K562 (cell line): ENCODE measurements around the gene CMIP. TPM values are rescaled to one million over a fixed set of nuclear protein-coding genes. Genes with fewer than 3 reads are reported as not detected.

Experiments used
- ATAC-seq: fragments of 200-7000 bp; cut with Tn5 transposase; 3 replicates; pipeline ENCODE4 v1.9.1; 2020; ENCODE audit warnings: moderate library complexity
- BruUV-seq: library from RNA; stranded (reverse); fragments of 400-500 nt; replicated peaks from 2 replicates; lab custom pipeline; 2021; lab: Mats Ljungman, UMichigan
- CTCF ChIA-PET: fragments of 300-600 bp; formaldehyde crosslinking; extraction: SDS; loops from one replicate; lab custom pipeline; 2021; ENCODE audit warnings: low intra/inter-chr PET ratio; lab: Yijun Ruan, JAX
- POLR2A ChIA-PET: fragments of 300-600, 350-650 bp; sonication (Branson Sonifier 250); formaldehyde crosslinking; extraction: SDS; loops from one replicate; lab custom pipeline; 2021; ENCODE audit warnings: antibody characterized with exemption, inconsistent platforms; lab: Yijun Ruan, JAX
- DNase-seq, 4 experiments: peaks; one replicate each; pipeline versions ENCODE4 v3.0.0 to v3.0.0-alpha.2; 2011 to 2018; ENCODE audit warnings: low spot score in 3 of 4, mixed read lengths in 3 of 4; ENCODE audit errors: extremely low read depth in 1 of 4
- FAIRE-seq: peaks from 2 replicates; lab custom pipeline; 2011; peaks lifted over from hg19 to GRCh38; lab: Jason Lieb, UNC
- H2AFZ ChIP-seq: 2 replicates; pipeline ENCODE4 v1.6.0; 2011; ENCODE audit warnings: low read depth, low read length, control low read depth, inconsistent platforms
- H3K27ac ChIP-seq: fragments of 200-600 bp; 3 replicates; pipeline ENCODE4 v1.8.0; 2011; ENCODE audit warnings: low read depth, mild to moderate bottlenecking, control low read depth, inconsistent platforms, low read length, moderate library complexity, mixed read lengths; ENCODE audit errors: extremely low read depth
- H3K27me3 ChIP-seq, 2 experiments: fragments of 300-600 bp in 1 of 2; 2 replicates in 1 of 2; 3 replicates in 1 of 2; pipeline versions ENCODE4 v1.6.0 to v1.8.0; 2011; ENCODE audit warnings: inconsistent platforms in 2 of 2, low read length in 2 of 2, mild to moderate bottlenecking in 1 of 2, mixed read lengths in 1 of 2, moderate library complexity in 1 of 2; ENCODE audit not compliant: control insufficient read depth in 2 of 2, insufficient read depth in 2 of 2
- H3K36me3 ChIP-seq: fragments of 300-600 bp; 3 replicates; pipeline ENCODE4 v1.8.0; 2011; ENCODE audit warnings: mild to moderate bottlenecking, low read length, inconsistent platforms; ENCODE audit not compliant: control insufficient read depth, insufficient read depth
- H3K4me1 ChIP-seq, 2 experiments: fragments of 200-600 bp in 1 of 2; replicated peaks in 1 of 2; 2 replicates in 1 of 2; 3 replicates in 1 of 2; pipeline versions ENCODE4 v1.5.1 to v1.8.0; 2011; ENCODE audit warnings: inconsistent platforms in 2 of 2, low read length in 2 of 2, mild to moderate bottlenecking in 1 of 2, mixed read lengths in 1 of 2, moderate library complexity in 1 of 2; ENCODE audit not compliant: control insufficient read depth in 2 of 2, insufficient read depth in 2 of 2
- H3K4me2 ChIP-seq: 2 replicates; pipeline ENCODE4 v1.6.1; 2011; ENCODE audit warnings: low read length, control low read depth, inconsistent platforms, mixed read lengths; ENCODE audit not compliant: insufficient read depth
- H3K4me3 ChIP-seq: fragments of 200-600 bp; sonication (generic), shearing (Covaris generic); 2 replicates; pipeline ENCODE4 v1.5.1; 2016; ENCODE audit warnings: control low read depth, inconsistent platforms
- H3K79me2 ChIP-seq: fragments of 200-600 bp; 3 replicates; pipeline ENCODE4 v1.8.0; 2011; ENCODE audit warnings: low read length, inconsistent platforms; ENCODE audit not compliant: control insufficient read depth, insufficient read depth
- H3K9ac ChIP-seq, 2 experiments: 2 replicates each; pipeline versions ENCODE4 v1.6.0 to v1.6.1; 2011; ENCODE audit warnings: low read depth in 2 of 2, low read length in 2 of 2, control low read depth in 1 of 2, inconsistent platforms in 1 of 2, mild to moderate bottlenecking in 1 of 2, mixed read lengths in 1 of 2; ENCODE audit not compliant: insufficient read depth in 1 of 2
- H3K9me1 ChIP-seq: one replicate; pipeline ENCODE4 v1.6.0; 2011; ENCODE audit warnings: inconsistent platforms, mild to moderate bottlenecking, low read length, moderate library complexity; ENCODE audit not compliant: control insufficient read depth, insufficient read depth
- H3K9me3 ChIP-seq: replicated peaks from 2 replicates; pipeline ENCODE4 v1.5.1; 2011; ENCODE audit warnings: low read depth, low read length, inconsistent platforms; ENCODE audit not compliant: control insufficient read depth, insufficient read depth
- H4K20me1 ChIP-seq: replicated peaks from 2 replicates; pipeline ENCODE4 v1.6.1; 2011; ENCODE audit warnings: low read length, inconsistent platforms, mixed read lengths; ENCODE audit not compliant: control insufficient read depth, insufficient read depth
- NBN ChIP-seq: fragments of 450-650 bp; IDR thresholded peaks from 2 replicates; pipeline ENCODE4 v1.6.1; 2016; ENCODE audit warnings: low read depth, mild to moderate bottlenecking
- PHF21A ChIP-seq: fragments of 450-650 bp; IDR thresholded peaks from 2 replicates; pipeline ENCODE4 v1.6.1; 2017; ENCODE audit warnings: low read depth, borderline replicate concordance
- PML ChIP-seq: IDR thresholded peaks from 2 replicates; pipeline ENCODE4 v1.6.1; 2012; ENCODE audit warnings: low read length, inconsistent platforms
- PRDM10 ChIP-seq: fragments of 450-650 bp; IDR thresholded peaks from 2 replicates; pipeline ENCODE4 v1.6.1; 2018; ENCODE audit not compliant: partially characterized antibody
- RFX1 ChIP-seq: fragments of 450-650 bp; IDR thresholded peaks from 2 replicates; pipeline ENCODE4 v1.6.1; 2016; ENCODE audit warnings: mild to moderate bottlenecking, moderate library complexity
- SOX6 ChIP-seq: fragments of 450-650 bp; IDR thresholded peaks from 2 replicates; pipeline ENCODE4 v1.6.1; 2014; ENCODE audit warnings: mild to moderate bottlenecking
- TBP ChIP-seq: optimal IDR thresholded peaks from 2 replicates; pipeline ENCODE3; 2011; ENCODE audit warnings: low read depth, low read length, improper control_type of control experiment
- TCF15 ChIP-seq: fragments of 250-450 bp; sonication (Bioruptor Pico); IDR thresholded peaks from 2 replicates; pipeline ENCODE4 v1.8.0; 2022; ENCODE audit warnings: moderate library complexity, mild to moderate bottlenecking, inconsistent platforms
- YY1 ChIP-seq, 3 experiments: IDR thresholded peaks; 2 replicates each; pipeline ENCODE4 v1.6.1; 2011; ENCODE audit warnings: low read length in 2 of 3, mild to moderate bottlenecking in 2 of 3, moderate library complexity in 2 of 3, borderline replicate concordance in 1 of 3, control low read depth in 1 of 3, low read depth in 1 of 3; ENCODE audit not compliant: insufficient read depth in 3 of 3, insufficient replicate concordance in 2 of 3, control insufficient read depth in 1 of 3, insufficient read length in 1 of 3; ENCODE audit errors: extremely low read depth in 1 of 3
- ZFP36 ChIP-seq: fragments of 150-350 bp; IDR thresholded peaks from 2 replicates; pipeline ENCODE4 v1.6.1; 2018; ENCODE audit warnings: low read length, low read depth; ENCODE audit not compliant: partially characterized antibody
- ZKSCAN8 ChIP-seq: fragments of 200-800 bp; sonication (Bioruptor generic); IDR thresholded peaks from 2 replicates; pipeline ENCODE4 v1.6.1; 2016; ENCODE audit warnings: missing genetic modification characterization, missing compliant biosample characterization
- ZNF282 ChIP-seq: sonication (generic); formaldehyde crosslinking; IDR thresholded peaks from 2 replicates; pipeline ENCODE4 v1.8.1; 2023; ENCODE audit warnings: missing genetic modification reagents
- WGBS: fragments of 100-300 bp; shearing (Covaris generic); methylation state at CpG from one replicate; pipeline ENCODE4 v1.1.6; 2016; ENCODE audit warnings: low coverage, mixed read lengths; ENCODE audit not compliant: insufficient coverage; ENCODE audit errors: missing lambda C conversion rate; 5-methylcytosine and 5-hydroxymethylcytosine counted together
- in situ Hi-C: fragments of 300-500 bp; cut with MboI; formaldehyde crosslinking; loops from 4 replicates; pipeline ENCODE4 v1.15.0; 2018; ENCODE audit warnings: inconsistent platforms, mixed read lengths
- intact Hi-C: fragments of 100-400 bp; cut with micrococcal nuclease; formaldehyde crosslinking; loops from 2 replicates; pipeline ENCODE4 v1.14.2; 2022
- polyA plus RNA-seq, 8 experiments: library from polyadenylated mRNA; depleted of rRNA in 4 of 8; stranded (reverse) in 5 of 8; unstranded in 3 of 8; fragments of >200 nt; fragmentation: Nextera tagmentation in 2 of 8; fragmentation: Illumina TruSeq in 1 of 8; extraction: Ambion mirVana in 2 of 8; extraction: Trizol in 1 of 8; gene quantifications; 2 replicates each; pipeline versions ENCODE4 v1.2.1 to v1.2.3, GENCODE V29; 2011 to 2014; ENCODE audit warnings: inconsistent platforms in 1 of 8, missing spikeins in 1 of 8
- total RNA-seq, 7 experiments: library from RNA; depleted of rRNA in 6 of 7; stranded (reverse); fragments of >200 nt in 6 of 7; fragmentation: Illumina TruSeq in 2 of 7; extraction: Trizol in 2 of 7; gene quantifications; 2 replicates each; pipeline versions ENCODE4 v1.2.1 to v1.2.3, GENCODE V29; 2011 to 2021; ENCODE audit warnings: low replicate concordance in 1 of 7

The CMIP gene
- total and polyA plus RNA-seq, 9 of the 15 experiments (the other 6 are each of a cell fraction or from before 2014, with no cell fraction given): 0.94 to 82.5 (median 10.3) TPM

GRCh38 chr16:81720973-81721906 lies 276.6 kb downstream of the CMIP start:
- no peak overlapping the region for H2AFZ ChIP-seq
- H3K36me3 ChIP-seq: no peaks in the 10 kb centered on the region
- CTCF ChIA-PET: interaction anchor here (0.7 to 2.3 kb wide), 3 partner anchors 9 to 355 kb away, joined by 3 to 13 read pairs (median 3); no protein-coding TSS in a partner anchor
- H3K27ac ChIP-seq: no peak overlapping the region
- no peak overlapping the region for H3K4me3 ChIP-seq
- FAIRE-seq (no peak), ATAC-seq (no peak), DNase-seq (no peak)
- no peaks in the 10 kb centered on the region for H3K79me2 ChIP-seq
- in situ Hi-C loops: loop anchor here (5.0 kb wide), 1 partner anchor 359 kb away; no protein-coding TSS in a partner anchor
- H3K9me1 ChIP-seq: no peaks in the 10 kb centered on the region
- H3K27me3 ChIP-seq: peaks cover 6 to 14% of the 10 kb centered on the region in 2 experiments; a peak in 4 of 5 replicates
- peaks cover 4 to 6% of the 10 kb centered on the region in 2 experiments; a peak in 3 of 5 replicates for H3K4me1 ChIP-seq
- no peak overlapping the region for H3K9ac ChIP-seq
- WGBS: 41% methylated on average over 10 of the region's 10 CpGs
- BruUV-seq: no TSS peak
- H3K4me2 ChIP-seq: no peak overlapping the region
- no peaks in the 10 kb centered on the region; the same call in 1 of the 2 replicates for H3K9me3 ChIP-seq
- H4K20me1 ChIP-seq: no peaks in the 10 kb centered on the region
- POLR2A ChIA-PET: interaction anchor here (0.6 to 0.8 kb wide), 2 partner anchors 133 to 460 kb away, joined by 3 to 4 read pairs; no protein-coding TSS in a partner anchor
- intact Hi-C loops: loop anchor here (5.0 kb wide), 2 partner anchors 139 to 514 kb away; no protein-coding TSS in a partner anchor
- TF ChIP-seq PRDM10 (no peak), NBN (no peak), SOX6 (0 out of 2 replicates have a peak, but pooled peaks have one; percentile 40), ZKSCAN8 (CRISPR knock-in tag) (no peak), ZFP36 (peak; percentile 43), PML (no peak), TCF15 (CRISPR knock-in tag) (no peak), PHF21A (no peak), ZNF282 (no peak), RFX1 (no peak), YY1 (IDR thresholded peaks at IDR 0.05; ENCODE audit: borderline replicate concordance in 1 of 3, control insufficient read depth in 1 of 3, extremely low read depth in 1 of 3, insufficient read depth in 3 of 3, insufficient read length in 1 of 3, insufficient replicate concordance in 2 of 3, low read depth in 1 of 3, low read length in 2 of 3) (no peak), TBP (no peak)
